ENCODE measurements around the gene TTLL7. TPM values are rescaled to one million over a fixed set of nuclear protein-coding genes. Genes with fewer than 3 reads are reported as not detected.

Gene TTLL7
- total and polyA plus RNA-seq, 2 experiments from 2014 or later, result 3.8 to 7.7 TPM

GRCh38 chr1:83978056-83978455 lies 20.9 kb downstream of the TTLL7 start:
- DNase-seq (ENCODE audit: low read depth in 1 of 2, low spot score in 1 of 2), result no peak
- H3K4me1 ChIP-seq (ENCODE audit: low read depth), result no peaks in the 10 kb centered on the region
- H3K27ac ChIP-seq, result no peak overlapping the region
- no peaks in the 10 kb centered on the region for H3K9me3 ChIP-seq (ENCODE audit: low read depth)
- no peaks in the 10 kb centered on the region for H3K27me3 ChIP-seq
- H3K4me3 ChIP-seq, result no peak overlapping the region
- no peaks in the 10 kb centered on the region for H3K36me3 ChIP-seq
- TF ChIP-seq, protein P1, sequence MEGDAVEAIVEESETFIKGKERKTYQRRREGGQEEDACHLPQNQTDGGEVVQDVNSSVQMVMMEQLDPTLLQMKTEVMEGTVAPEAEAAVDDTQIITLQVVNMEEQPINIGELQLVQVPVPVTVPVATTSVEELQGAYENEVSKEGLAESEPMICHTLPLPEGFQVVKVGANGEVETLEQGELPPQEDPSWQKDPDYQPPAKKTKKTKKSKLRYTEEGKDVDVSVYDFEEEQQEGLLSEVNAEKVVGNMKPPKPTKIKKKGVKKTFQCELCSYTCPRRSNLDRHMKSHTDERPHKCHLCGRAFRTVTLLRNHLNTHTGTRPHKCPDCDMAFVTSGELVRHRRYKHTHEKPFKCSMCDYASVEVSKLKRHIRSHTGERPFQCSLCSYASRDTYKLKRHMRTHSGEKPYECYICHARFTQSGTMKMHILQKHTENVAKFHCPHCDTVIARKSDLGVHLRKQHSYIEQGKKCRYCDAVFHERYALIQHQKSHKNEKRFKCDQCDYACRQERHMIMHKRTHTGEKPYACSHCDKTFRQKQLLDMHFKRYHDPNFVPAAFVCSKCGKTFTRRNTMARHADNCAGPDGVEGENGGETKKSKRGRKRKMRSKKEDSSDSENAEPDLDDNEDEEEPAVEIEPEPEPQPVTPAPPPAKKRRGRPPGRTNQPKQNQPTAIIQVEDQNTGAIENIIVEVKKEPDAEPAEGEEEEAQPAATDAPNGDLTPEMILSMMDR (IDR thresholded peaks at IDR 0.05; ENCODE audit: low read depth, low read length), result no peak

DNA sequence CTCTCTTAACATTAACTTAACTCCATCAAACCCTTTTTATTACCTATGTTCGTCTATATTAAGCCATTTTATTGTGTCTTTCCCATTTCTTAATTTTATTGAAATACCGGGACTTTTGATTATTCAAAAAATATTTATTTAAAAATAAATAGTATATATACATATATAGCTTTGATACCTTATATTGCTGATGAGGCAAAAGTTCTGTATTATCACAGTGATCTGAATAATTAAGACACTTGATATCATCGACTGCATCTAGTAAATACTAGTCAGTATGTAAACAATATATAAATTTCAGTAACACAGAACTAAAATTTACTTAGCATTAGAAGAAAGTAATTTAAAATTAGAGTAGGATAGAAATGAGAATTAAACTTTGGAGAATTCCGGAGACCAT lies 22.0 kb downstream of the TTLL7 start:
- H3K27me3 ChIP-seq, result no peaks in the 10 kb centered on the region
- no peak for DNase-seq (ENCODE audit: low read depth in 1 of 2, low spot score in 1 of 2)
- H3K4me3 ChIP-seq, result no peak overlapping the region
- no peaks in the 10 kb centered on the region for H3K36me3 ChIP-seq
- no peaks in the 10 kb centered on the region for H3K9me3 ChIP-seq (ENCODE audit: low read depth)
- H3K4me1 ChIP-seq (ENCODE audit: low read depth), result no peaks in the 10 kb centered on the region
- TF ChIP-seq, protein P1 (IDR thresholded peaks at IDR 0.05; ENCODE audit: low read depth, low read length), result no peak
- H3K27ac ChIP-seq, result no peak overlapping the region

- H3K27me3 ChIP-seq, result no peaks in the 10 kb centered on the region
- H3K4me1 ChIP-seq (ENCODE audit: low read depth), result no peaks in the 10 kb centered on the region
- no peak for DNase-seq (ENCODE audit: low read depth in 1 of 2, low spot score in 1 of 2)
- TF ChIP-seq, protein P1 (IDR thresholded peaks at IDR 0.05; ENCODE audit: low read depth, low read length), result no peak
- no peak overlapping the region for H3K4me3 ChIP-seq
- no peaks in the 10 kb centered on the region for H3K36me3 ChIP-seq
- no peaks in the 10 kb centered on the region for H3K9me3 ChIP-seq (ENCODE audit: low read depth)
- H3K27ac ChIP-seq, result no peak overlapping the region
These were observed 28.1 kb downstream of the TTLL7 start for GRCh38 chr1:83970802-83971201.

DNA sequence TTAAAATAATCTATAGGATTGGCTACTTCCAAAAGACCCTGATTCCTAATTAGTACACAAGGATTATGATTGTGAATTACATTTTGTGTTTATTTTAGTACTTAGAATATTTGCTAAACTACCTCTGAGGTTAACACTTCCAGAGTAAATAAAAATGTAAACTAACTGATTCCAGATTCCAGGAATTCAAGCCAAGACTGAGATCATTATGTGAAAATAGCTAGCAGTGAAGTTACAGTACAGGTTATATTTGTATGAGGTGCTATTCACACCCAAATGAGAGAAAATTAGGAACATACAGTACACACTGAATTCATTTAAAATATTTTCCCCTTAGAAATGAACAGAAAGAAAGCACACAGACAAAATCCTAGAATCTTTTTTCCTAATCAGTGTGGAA lies 28.8 kb downstream of the TTLL7 start:
- no peak for DNase-seq (ENCODE audit: low read depth in 1 of 2, low spot score in 1 of 2)
- no peaks in the 10 kb centered on the region for H3K27me3 ChIP-seq
- no peaks in the 10 kb centered on the region for H3K9me3 ChIP-seq (ENCODE audit: low read depth)
- no peaks in the 10 kb centered on the region for H3K36me3 ChIP-seq
- no peak overlapping the region for H3K4me3 ChIP-seq
- TF ChIP-seq, protein P1 (IDR thresholded peaks at IDR 0.05; ENCODE audit: low read depth, low read length), result no peak
- no peaks in the 10 kb centered on the region for H3K4me1 ChIP-seq (ENCODE audit: low read depth)
- no peak overlapping the region for H3K27ac ChIP-seq

DNA sequence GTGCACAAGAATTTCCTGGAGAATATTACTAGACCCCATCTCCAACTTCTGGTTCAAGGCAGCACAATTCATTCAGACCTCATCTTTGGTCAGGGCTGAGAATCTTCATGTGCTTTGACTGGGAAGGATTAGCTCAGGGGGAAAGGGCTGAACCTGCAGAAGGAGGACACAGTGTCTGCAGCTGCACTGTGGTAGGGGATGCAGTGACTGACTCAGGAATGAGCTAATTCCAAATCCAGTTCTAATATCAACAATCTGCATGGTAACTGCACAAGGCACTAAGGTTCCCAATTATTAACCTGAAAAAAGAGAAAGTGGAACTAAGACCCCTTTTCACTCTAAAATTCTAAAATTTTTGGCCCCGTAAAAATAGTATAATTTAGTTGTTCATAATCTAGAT lies 31.6 kb downstream of the TTLL7 start:
- TF ChIP-seq, protein P1 (IDR thresholded peaks at IDR 0.05; ENCODE audit: low read depth, low read length), result no peak
- Histone ChIP-seq H3K9me3 (ENCODE audit: low read depth) (no peaks in the 10 kb centered on the region), H3K4me3 (no peak overlapping the region), H3K27me3 (no peaks in the 10 kb centered on the region), H3K27ac (no peak overlapping the region), H3K4me1 (ENCODE audit: low read depth) (peaks cover 4% of the 10 kb centered on the region), H3K36me3 (no peaks in the 10 kb centered on the region)
- no peak for DNase-seq (ENCODE audit: low read depth in 1 of 2, low spot score in 1 of 2)

DNA sequence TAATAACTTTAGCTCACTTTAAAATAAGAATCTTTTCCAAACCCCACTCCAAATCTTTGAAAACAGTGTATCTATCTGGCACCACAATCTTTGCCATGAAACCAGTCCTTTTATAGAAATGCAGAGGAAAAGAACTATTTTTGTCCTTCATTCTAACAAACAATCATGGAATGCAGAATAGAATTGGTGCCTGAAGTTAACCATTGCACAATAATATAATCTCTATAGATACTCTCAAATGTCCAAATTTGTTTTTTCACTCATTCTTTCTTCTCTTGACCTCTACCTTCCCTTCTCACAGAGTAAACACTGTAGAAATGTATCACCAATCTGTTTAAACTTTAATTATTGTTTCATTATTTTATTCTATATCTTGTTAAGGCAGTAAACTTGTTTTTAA lies 34.8 kb downstream of the TTLL7 start:
- TF ChIP-seq, protein P1 (IDR thresholded peaks at IDR 0.05; ENCODE audit: low read depth, low read length), result no peak
- Histone ChIP-seq H3K36me3 (no peaks in the 10 kb centered on the region), H3K27ac (no peak overlapping the region), H3K4me1 (ENCODE audit: low read depth) (peaks cover 4% of the 10 kb centered on the region), H3K4me3 (no peak overlapping the region), H3K27me3 (no peaks in the 10 kb centered on the region), H3K9me3 (ENCODE audit: low read depth) (no peaks in the 10 kb centered on the region)
- DNase-seq (ENCODE audit: low read depth in 1 of 2, low spot score in 1 of 2), result peak in 1 of 2 donors; percentile 13
